ENCODE results near the gene FAM222A. TPM values are rescaled to one million over a fixed set of nuclear protein-coding genes. Genes with fewer than 3 reads are reported as not detected.

Gene FAM222A
- polyA plus RNA-seq, 3 donors: 0.09 TPM; not detected in 2

DNA sequence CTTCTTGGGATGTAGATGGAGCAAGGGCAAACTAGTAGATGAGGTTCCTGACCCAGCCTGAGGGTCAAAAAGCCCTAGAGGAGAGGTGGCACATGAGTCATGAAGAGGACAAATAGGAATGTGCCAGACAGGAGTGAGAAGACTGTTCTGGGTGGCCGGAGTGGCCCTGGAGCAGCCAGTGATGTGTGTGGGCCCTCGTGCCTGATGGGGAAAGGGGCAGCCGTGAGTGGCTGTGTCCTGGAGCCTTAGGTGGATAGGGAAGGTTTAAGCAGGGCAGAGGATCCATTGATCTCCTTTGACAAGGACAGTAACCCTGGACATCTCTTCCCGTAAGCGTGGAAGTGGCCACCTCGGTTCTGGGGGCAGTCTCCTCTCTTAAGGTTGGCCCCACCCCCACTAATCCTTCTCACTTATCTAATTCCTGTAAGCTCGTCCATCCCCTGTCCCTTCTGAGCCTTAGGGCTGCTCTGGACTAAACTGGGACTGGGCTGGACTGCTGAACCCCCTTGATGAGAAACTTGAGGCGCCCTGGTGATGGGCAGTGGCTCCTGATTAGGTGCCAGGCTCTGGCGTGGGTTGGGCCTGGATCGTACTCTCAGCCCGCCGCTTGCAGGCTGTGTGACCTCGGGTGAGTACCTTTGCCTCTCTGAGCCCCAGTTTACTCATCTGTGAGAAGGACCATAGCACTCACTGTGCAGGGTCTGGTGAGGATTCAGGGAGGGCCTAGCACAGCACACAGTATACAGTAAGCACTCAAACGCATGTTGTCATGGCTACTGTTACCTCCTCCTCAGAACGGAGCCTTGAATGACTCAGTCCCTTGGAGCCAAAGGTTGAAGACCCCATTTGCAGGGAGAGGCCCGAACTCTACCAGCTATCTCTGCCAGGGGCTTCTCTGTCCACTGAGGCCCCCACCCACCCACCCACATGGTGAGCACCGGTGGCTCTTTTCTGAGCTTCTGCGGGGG is 4.0 kb downstream of the FAM222A start:
- no peak overlapping the region for H3K9ac ChIP-seq (ENCODE audit: insufficient read depth, low read length, poor library complexity, severe bottlenecking)
- peaks cover 8 to 13% of the 10 kb centered on the region in 2 donors for H3K4me1 ChIP-seq (ENCODE audit: control insufficient read depth in 1 of 2, insufficient read depth in 2 of 2, low read length in 2 of 2)
- peak overlapping the region in 1 of 2 donors; percentile 28 for H3K4me3 Mint-ChIP-seq
- H2AFZ ChIP-seq (ENCODE audit: insufficient read depth, low read depth, low read length, poor library complexity, severe bottlenecking): no peak overlapping the region
- peaks cover 0 to 3% of the 10 kb centered on the region in 2 donors for H3K9me3 ChIP-seq (replicated peaks in 1 of 2; ENCODE audit: control insufficient read depth in 1 of 2, insufficient read depth in 1 of 2, low read length in 2 of 2)
- H4K20me1 ChIP-seq (ENCODE audit: insufficient read depth, low read length): no peaks in the 10 kb centered on the region
- H3K4me2 ChIP-seq (replicated peaks; ENCODE audit: extremely low read depth, low read length, poor library complexity, severe bottlenecking): no peak overlapping the region
- TF ChIP-seq, protein P1, sequence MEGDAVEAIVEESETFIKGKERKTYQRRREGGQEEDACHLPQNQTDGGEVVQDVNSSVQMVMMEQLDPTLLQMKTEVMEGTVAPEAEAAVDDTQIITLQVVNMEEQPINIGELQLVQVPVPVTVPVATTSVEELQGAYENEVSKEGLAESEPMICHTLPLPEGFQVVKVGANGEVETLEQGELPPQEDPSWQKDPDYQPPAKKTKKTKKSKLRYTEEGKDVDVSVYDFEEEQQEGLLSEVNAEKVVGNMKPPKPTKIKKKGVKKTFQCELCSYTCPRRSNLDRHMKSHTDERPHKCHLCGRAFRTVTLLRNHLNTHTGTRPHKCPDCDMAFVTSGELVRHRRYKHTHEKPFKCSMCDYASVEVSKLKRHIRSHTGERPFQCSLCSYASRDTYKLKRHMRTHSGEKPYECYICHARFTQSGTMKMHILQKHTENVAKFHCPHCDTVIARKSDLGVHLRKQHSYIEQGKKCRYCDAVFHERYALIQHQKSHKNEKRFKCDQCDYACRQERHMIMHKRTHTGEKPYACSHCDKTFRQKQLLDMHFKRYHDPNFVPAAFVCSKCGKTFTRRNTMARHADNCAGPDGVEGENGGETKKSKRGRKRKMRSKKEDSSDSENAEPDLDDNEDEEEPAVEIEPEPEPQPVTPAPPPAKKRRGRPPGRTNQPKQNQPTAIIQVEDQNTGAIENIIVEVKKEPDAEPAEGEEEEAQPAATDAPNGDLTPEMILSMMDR (IDR thresholded peaks at IDR 0.05): no peak
- DNase-seq: no peak
- intact Hi-C loops (cut with micrococcal nuclease): loop anchor here in 1 of 2 donors (10.0 kb wide), 1 partner anchor 157 kb away; no protein-coding TSS in a partner anchor
- peaks cover 0 to 5% (median 0%) of the 10 kb centered on the region in 7 donors for H3K9me3 Mint-ChIP-seq
- no peaks in the 10 kb centered on the region for H3K36me3 ChIP-seq (replicated peaks in 1 of 2; ENCODE audit: control insufficient read depth in 1 of 2, insufficient read depth in 2 of 2, low read length in 2 of 2)
- H3K27ac Mint-ChIP-seq: peak overlapping the region in 1 of 7 donors; percentile 13
- peaks cover 11 to 58% of the 10 kb centered on the region in 2 donors for H3K27me3 ChIP-seq (ENCODE audit: control insufficient read depth in 2 of 2, insufficient read depth in 2 of 2, low read length in 2 of 2)
- H3K79me2 ChIP-seq (ENCODE audit: insufficient read depth, low read length): no peaks in the 10 kb centered on the region
- H3K4me3 ChIP-seq (replicated peaks in 1 of 3; ENCODE audit: low read depth in 2 of 3, low read length in 3 of 3): no peak overlapping the region
- no peak overlapping the region for H3K27ac ChIP-seq (ENCODE audit: low read depth in 1 of 2, low read length in 2 of 2)
- WGBS (ENCODE audit: insufficient coverage): 79% methylated on average over 10 of the region's 18 CpGs
- peaks cover 5% of the 10 kb centered on the region for H3K4me1 Mint-ChIP-seq
- no peaks in the 10 kb centered on the region for H3K36me3 Mint-ChIP-seq
- peaks cover 46 to 67% (median 62%) of the 10 kb centered on the region in 3 donors for H3K27me3 Mint-ChIP-seq (ENCODE audit: low read depth in 3 of 3)

DNA sequence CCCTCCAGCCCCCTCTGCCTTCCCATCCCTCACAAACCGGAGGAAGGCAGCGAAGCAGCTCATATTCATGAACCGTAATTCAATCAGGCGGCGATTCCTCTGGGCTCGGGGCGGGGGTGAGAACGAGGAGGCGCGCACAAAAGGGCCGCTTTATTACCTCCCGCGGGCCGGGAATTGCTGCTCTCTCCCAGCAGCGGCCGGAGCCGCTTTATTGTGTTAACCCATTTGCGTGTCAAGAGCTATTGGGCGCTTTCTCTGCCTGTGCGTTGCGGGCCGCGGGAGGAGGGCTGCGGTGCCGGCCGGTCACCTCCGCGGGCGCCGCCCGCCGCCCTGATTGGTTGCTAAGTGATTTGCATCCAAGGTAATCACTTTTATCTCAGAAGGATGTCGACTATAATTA is 4.8 kb downstream of the FAM222A start:
- Histone ChIP-seq H3K36me3 (replicated peaks in 1 of 2; ENCODE audit: control insufficient read depth in 1 of 2, insufficient read depth in 2 of 2, low read length in 2 of 2) (no peaks in the 10 kb centered on the region), H2AFZ (ENCODE audit: insufficient read depth, low read depth, low read length, poor library complexity, severe bottlenecking) (no peak overlapping the region), H3K4me1 (ENCODE audit: control insufficient read depth in 1 of 2, insufficient read depth in 2 of 2, low read length in 2 of 2) (peaks cover 8 to 13% of the 10 kb centered on the region in 2 donors), H3K9me3 (replicated peaks in 1 of 2; ENCODE audit: control insufficient read depth in 1 of 2, insufficient read depth in 1 of 2, low read length in 2 of 2) (no peaks in the 10 kb centered on the region), H4K20me1 (ENCODE audit: insufficient read depth, low read length) (no peaks in the 10 kb centered on the region), H3K9ac (ENCODE audit: insufficient read depth, low read length, poor library complexity, severe bottlenecking) (no peak overlapping the region), H3K4me2 (replicated peaks; ENCODE audit: extremely low read depth, low read length, poor library complexity, severe bottlenecking) (no peak overlapping the region), H3K79me2 (ENCODE audit: insufficient read depth, low read length) (no peaks in the 10 kb centered on the region), H3K4me3 (replicated peaks in 1 of 3; ENCODE audit: low read depth in 2 of 3, low read length in 3 of 3) (no peak overlapping the region), H3K27me3 (ENCODE audit: control insufficient read depth in 2 of 2, insufficient read depth in 2 of 2, low read length in 2 of 2) (peaks cover 9 to 55% of the 10 kb centered on the region in 2 donors), H3K27ac (ENCODE audit: low read depth in 1 of 2, low read length in 2 of 2) (no peak overlapping the region)
- Mint-ChIP-seq H3K4me1 (peaks cover 3% of the 10 kb centered on the region), H3K36me3 (no peaks in the 10 kb centered on the region), H3K4me3 (peak overlapping the region in 1 of 2 donors; percentile 59), H3K9me3 (peaks cover 0 to 5% (median 0%) of the 10 kb centered on the region in 7 donors), H3K27me3 (ENCODE audit: low read depth in 3 of 3) (peaks cover 42 to 63% (median 56%) of the 10 kb centered on the region in 3 donors), H3K27ac (no peak overlapping the region)
- TF ChIP-seq, protein P1 (IDR thresholded peaks at IDR 0.05): no peak
- intact Hi-C loops (cut with micrococcal nuclease): loop anchor here in 1 of 2 donors (10.0 kb wide), 1 partner anchor 156 kb away; no protein-coding TSS in a partner anchor
- WGBS (ENCODE audit: insufficient coverage): 6% methylated on average over 22 of the region's 33 CpGs
- DNase-seq: no peak
